Activated T-cell treated with anti-CD3 and anti-CD28 coated beads, Interleukin-2, amount 50 U/mL, for 24 hours (primary cell): ENCODE data around the gene MLIP.

Experiments used
- DNase-seq: peaks from one replicate; pipeline ENCODE4 v3.0.0-alpha.2; 2020
- H3K27ac Mint-ChIP-seq: 2 replicates; pipeline ENCODE4 v1.8.0; 2020; ENCODE audit warnings: mild to moderate bottlenecking, mixed read lengths
- H3K27me3 Mint-ChIP-seq: 2 replicates; pipeline ENCODE4 v1.8.0; 2020; ENCODE audit warnings: mixed read lengths
- H3K36me3 Mint-ChIP-seq: 2 replicates; pipeline ENCODE4 v1.8.0; 2020; ENCODE audit warnings: low read depth, mixed read lengths
- H3K4me1 Mint-ChIP-seq: 2 replicates; pipeline ENCODE4 v1.8.0; 2020; ENCODE audit warnings: low read depth, mixed read lengths
- H3K4me3 Mint-ChIP-seq: 2 replicates; pipeline ENCODE4 v1.8.0; 2020; ENCODE audit warnings: mild to moderate bottlenecking, moderate library complexity, mixed read lengths
- H3K9me3 Mint-ChIP-seq: 2 replicates; pipeline ENCODE4 v1.8.0; 2020; ENCODE audit warnings: mixed read lengths

MLIP gene

DNA sequence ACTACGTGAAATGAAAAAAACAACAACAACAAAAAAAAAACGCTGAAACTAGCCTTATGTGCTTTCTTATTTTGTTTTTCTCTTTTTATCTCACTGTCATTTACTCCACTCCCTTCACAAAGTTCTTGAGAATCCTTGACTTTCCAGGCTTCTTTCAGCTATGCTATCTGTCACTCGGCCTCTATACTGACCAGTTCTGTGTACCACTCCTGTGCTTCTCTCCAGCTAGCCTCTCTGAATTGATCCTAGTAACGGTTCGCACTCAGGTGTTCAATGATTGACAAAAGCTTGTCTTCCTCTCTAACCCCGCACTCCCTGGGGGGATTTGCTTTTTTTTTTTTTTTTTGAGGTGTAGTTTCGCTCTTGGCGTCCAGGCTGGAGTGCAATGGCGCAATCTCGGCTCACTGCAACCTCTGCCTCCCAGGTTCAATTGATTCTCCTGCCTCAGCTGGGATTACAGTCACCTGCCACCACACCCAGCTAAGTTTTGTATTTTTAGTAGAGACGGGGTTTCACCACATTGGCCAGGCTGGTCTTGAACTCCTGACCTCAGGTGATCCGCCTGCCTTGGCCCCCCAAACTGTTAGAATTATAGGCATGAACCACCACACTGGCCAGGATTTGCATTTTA lies 31.8 kb downstream of the MLIP start:
- Mint-ChIP-seq H3K4me3 (no peak overlapping the region), H3K4me1 (no peaks in the 10 kb centered on the region), H3K9me3 (peaks cover under 1% of the 10 kb centered on the region), H3K36me3 (no peaks in the 10 kb centered on the region), H3K27me3 (no peaks in the 10 kb centered on the region), H3K27ac (no peak overlapping the region)
- DNase-seq = no peak

DNA sequence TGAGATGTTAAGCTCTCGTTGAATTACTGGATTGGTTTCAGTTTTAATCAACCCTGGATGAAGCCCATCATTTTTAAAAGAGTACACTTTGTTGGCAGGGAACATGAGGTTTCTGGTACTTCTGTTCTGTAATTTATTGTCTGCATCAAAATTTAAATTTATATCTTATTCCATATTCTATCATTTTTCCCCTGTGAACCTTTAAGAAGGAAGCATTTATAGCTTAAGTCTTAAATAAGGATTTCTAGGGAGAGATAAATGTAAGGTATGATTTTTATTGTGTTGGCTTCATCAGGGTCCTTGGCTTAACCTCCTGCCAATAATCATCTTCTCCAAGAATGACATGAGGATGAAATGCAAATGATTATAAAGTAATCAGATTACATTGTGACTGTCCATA lies 40.6 kb downstream of the MLIP start:
- no peaks in the 10 kb centered on the region for H3K9me3 Mint-ChIP-seq
- H3K4me3 Mint-ChIP-seq = no peak overlapping the region
- DNase-seq = no peak
- H3K27ac Mint-ChIP-seq = no peak overlapping the region
- H3K36me3 Mint-ChIP-seq = no peaks in the 10 kb centered on the region
- H3K27me3 Mint-ChIP-seq = no peaks in the 10 kb centered on the region
- no peaks in the 10 kb centered on the region for H3K4me1 Mint-ChIP-seq

DNA sequence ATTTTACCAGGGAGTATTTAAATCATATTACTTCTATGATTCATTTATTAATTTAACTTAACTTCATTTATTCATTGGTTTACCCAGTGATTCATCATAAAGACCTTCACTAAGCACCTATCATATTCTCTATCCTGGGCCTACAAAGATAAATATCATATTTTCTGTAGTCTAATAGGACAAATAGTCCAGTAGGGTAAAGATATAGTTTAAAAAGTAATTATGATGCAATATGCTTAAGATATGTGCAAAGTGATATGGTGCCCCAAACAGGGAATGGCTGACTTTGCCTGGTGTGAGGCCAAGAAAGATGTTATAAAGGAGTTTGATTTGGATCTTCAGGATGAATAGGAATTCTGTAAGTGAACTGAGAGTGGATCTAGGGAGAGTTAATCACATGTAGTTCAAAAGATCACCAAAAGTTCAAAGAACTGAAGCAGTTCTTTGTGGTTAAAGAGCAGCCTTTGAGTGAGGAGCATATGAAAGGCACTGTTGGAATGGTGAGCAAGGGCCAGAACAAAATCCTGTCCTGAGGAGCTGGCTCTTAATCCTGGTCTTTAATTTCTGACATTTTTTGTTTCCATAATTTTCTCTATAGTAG lies 45.5 kb downstream of the MLIP start:
- no peak overlapping the region for H3K27ac Mint-ChIP-seq
- H3K36me3 Mint-ChIP-seq = no peaks in the 10 kb centered on the region
- no peaks in the 10 kb centered on the region for H3K4me1 Mint-ChIP-seq
- H3K9me3 Mint-ChIP-seq = no peaks in the 10 kb centered on the region
- H3K4me3 Mint-ChIP-seq = no peak overlapping the region
- H3K27me3 Mint-ChIP-seq = no peaks in the 10 kb centered on the region
- DNase-seq = no peak

DNA sequence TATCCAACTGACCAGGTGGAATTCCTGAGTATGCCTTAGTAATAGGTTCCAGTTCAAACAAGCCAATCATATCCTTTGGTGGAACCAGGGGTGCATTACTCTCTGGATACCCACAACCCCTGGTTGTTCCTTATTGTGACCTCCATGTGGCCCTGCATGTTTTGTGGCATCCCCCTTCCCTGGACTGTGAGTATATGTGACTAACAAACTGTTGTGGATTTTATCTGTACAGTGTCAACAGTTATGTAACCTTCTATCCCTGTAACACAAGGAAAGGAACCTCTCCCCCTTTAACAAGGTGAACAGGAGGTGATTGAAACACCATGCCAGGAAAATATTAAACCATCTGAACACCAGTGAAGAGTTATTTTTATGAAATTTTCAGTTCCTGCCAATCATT lies 46.2 kb downstream of the MLIP start:
- H3K36me3 Mint-ChIP-seq = no peaks in the 10 kb centered on the region
- H3K4me3 Mint-ChIP-seq = no peak overlapping the region
- no peaks in the 10 kb centered on the region for H3K27me3 Mint-ChIP-seq
- H3K4me1 Mint-ChIP-seq = no peaks in the 10 kb centered on the region
- DNase-seq = no peak
- H3K27ac Mint-ChIP-seq = no peak overlapping the region
- peaks cover under 1% of the 10 kb centered on the region for H3K9me3 Mint-ChIP-seq

DNA sequence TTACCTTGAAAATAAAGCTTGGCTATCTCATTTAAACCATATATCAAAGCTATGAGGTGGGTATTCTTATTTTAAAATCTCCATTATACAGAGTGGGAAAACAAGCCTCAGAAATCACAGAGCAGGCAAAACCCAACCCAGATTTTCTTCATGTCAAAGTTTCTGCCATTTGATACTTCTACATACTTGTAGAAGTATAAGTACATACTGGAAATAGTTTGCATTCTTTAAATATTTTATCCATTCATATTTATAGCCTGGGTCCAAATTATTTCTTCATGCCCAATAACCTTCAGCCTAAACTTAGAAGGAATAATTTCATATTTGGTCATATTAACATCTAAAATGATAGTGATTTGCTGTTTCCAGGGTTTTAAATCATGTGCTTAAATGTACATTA lies 61.8 kb downstream of the MLIP start:
- no peak overlapping the region for H3K4me3 Mint-ChIP-seq
- no peak for DNase-seq
- peaks cover 2% of the 10 kb centered on the region for H3K9me3 Mint-ChIP-seq
- no peaks in the 10 kb centered on the region for H3K27me3 Mint-ChIP-seq
- H3K4me1 Mint-ChIP-seq = no peaks in the 10 kb centered on the region
- H3K27ac Mint-ChIP-seq = no peak overlapping the region
- no peaks in the 10 kb centered on the region for H3K36me3 Mint-ChIP-seq

DNA sequence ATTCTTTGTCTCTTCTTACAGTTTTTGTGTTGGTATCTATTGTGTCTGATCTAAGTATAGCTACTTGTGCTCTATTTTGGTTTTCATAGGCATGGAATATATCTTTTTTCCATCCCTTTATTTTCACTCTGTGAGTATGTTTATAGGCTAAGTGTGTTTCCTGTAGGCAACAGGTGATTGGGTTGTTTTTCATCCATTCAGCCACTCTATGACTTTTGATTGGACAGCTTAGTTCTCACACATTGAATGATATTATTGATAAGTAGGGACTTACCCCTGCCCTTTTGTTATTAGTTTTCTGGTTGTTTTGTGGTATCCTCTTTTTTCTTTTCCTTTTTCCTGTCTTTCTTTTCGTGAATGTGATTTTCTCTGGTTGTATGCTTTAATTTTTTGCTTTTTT lies 67.9 kb downstream of the MLIP start:
- Mint-ChIP-seq H3K4me3 (no peak overlapping the region), H3K4me1 (no peaks in the 10 kb centered on the region), H3K9me3 (no peaks in the 10 kb centered on the region), H3K27ac (no peak overlapping the region), H3K36me3 (no peaks in the 10 kb centered on the region), H3K27me3 (no peaks in the 10 kb centered on the region)
- no peak for DNase-seq

DNA sequence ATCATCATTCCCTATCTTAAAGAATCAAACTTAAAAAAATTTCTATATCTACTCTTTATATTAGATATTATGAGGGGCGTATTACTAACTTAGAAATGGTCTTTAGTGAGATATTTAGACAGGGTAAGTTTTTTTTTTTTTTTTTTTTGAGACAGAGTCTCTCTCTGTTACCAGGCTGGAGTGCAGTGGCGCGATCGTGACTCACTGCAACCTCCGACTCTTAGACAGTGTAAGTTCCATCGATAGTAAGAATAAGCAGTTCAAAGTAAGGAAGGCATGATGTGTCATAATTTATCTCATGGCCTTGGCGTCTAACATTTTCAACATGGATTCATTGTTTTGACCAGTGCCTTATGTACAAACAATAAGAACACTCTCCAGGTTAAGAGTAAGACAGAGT lies 72.4 kb downstream of the MLIP start:
- Mint-ChIP-seq H3K36me3 (no peaks in the 10 kb centered on the region), H3K4me1 (no peaks in the 10 kb centered on the region), H3K4me3 (no peak overlapping the region), H3K27ac (no peak overlapping the region), H3K9me3 (no peaks in the 10 kb centered on the region), H3K27me3 (no peaks in the 10 kb centered on the region)
- DNase-seq = no peak

DNA sequence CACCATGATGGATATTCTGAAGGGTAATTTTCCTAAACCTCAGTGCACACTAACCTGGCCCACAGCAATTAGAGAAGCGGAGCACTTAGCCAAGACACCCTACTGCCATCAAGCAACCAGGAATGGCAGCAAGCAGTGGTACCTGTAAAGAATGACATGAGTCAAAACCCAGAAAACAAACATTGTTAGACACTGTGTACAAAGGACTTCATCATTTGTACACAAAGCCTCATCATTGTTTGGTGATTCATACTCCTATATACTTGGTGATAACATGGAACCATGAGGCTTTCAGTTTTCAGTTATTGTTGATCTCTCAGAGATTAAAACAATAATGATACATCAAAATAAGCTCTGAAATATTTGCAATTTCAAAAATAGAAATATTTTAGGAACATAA lies 74.6 kb downstream of the MLIP start:
- Mint-ChIP-seq H3K36me3 (no peaks in the 10 kb centered on the region), H3K4me3 (no peak overlapping the region), H3K4me1 (no peaks in the 10 kb centered on the region), H3K27me3 (no peaks in the 10 kb centered on the region), H3K9me3 (no peaks in the 10 kb centered on the region), H3K27ac (no peak overlapping the region)
- no peak for DNase-seq

DNA sequence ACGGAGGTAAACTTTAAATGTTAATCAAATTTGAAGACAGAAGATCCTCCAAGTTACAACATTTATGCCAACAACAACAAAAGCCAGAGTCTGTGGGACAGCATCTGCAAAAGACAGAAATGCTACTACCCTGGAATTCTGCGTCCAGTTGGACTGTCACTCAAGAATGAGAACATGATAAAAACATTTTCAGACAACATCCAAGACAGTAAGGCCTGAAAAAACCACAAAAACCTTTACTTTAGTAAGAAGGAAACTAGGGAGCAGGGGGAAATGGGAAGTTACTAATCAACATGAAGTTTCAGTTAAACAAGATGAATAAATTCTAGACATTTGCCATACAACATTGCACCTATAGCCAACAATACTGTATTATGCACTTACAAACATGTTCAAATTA lies 77.6 kb downstream of the MLIP start:
- H3K27me3 Mint-ChIP-seq = no peaks in the 10 kb centered on the region
- H3K4me3 Mint-ChIP-seq = no peak overlapping the region
- H3K4me1 Mint-ChIP-seq = no peaks in the 10 kb centered on the region
- H3K9me3 Mint-ChIP-seq = no peaks in the 10 kb centered on the region
- no peak overlapping the region for H3K27ac Mint-ChIP-seq
- no peaks in the 10 kb centered on the region for H3K36me3 Mint-ChIP-seq
- DNase-seq = no peak

DNA sequence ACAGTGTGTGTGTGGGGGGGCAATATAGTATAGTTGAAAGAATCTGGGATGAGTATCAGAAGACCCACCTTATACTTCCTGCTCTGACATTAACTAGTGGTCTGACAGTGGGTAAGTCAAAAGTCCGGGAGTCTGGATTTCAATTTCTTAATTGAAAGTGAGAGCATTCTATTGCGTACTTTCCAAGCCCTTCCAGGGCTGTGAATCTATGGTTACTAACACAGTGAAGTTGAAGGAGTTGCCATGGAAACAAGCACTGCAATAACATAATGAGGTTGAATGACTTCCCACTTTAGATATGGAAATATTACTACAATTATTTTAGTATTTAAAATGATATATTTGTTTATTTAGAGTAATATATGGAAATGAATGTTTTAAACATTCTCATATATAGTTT lies 80.2 kb downstream of the MLIP start:
- Mint-ChIP-seq H3K27me3 (no peaks in the 10 kb centered on the region), H3K4me1 (no peaks in the 10 kb centered on the region), H3K9me3 (no peaks in the 10 kb centered on the region), H3K4me3 (no peak overlapping the region), H3K36me3 (no peaks in the 10 kb centered on the region), H3K27ac (no peak overlapping the region)
- no peak for DNase-seq

DNA sequence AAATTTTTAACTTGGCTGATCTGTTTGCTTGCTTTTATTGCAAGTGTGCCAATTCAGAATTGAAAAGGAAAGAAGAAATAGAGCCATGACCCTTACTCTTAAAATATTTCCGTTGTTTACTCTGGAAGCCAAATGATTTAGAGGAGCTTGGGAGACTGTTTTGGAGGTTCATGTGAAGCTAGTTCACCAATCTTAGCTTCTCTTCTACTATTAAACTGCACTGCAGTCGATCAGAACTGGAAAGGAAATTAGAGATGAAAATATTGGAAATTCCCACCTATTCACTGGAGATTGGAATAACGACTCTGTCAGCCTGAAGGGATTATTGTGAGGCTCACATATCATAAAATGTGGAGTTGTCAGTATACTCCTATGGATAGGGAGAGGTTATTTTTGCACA lies 81.8 kb downstream of the MLIP start:
- Mint-ChIP-seq H3K36me3 (no peaks in the 10 kb centered on the region), H3K4me3 (no peak overlapping the region), H3K27me3 (no peaks in the 10 kb centered on the region), H3K4me1 (no peaks in the 10 kb centered on the region), H3K9me3 (no peaks in the 10 kb centered on the region), H3K27ac (no peak overlapping the region)
- DNase-seq = no peak

DNA sequence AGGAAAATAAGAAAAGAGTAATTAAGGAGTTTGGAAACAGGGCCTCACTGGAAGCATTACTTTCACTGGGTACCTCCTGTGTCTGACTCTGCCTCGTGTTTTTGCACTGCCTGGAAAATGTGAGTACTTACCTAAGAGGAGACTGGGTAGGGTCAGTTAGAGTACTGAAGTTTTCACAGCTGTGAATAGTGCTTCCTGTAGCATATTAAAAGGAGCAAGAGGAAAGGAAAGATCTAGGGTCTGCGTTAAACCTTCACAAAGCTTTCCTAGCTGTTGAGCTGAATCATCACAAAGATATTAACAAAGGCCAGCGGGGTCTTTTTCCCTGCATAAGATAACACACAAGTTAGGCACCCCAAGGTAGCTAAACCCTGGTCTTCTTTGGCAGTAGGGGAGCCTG lies 82.3 kb downstream of the MLIP start:
- no peak overlapping the region for H3K4me3 Mint-ChIP-seq
- no peaks in the 10 kb centered on the region for H3K4me1 Mint-ChIP-seq
- no peaks in the 10 kb centered on the region for H3K9me3 Mint-ChIP-seq
- H3K27me3 Mint-ChIP-seq = no peaks in the 10 kb centered on the region
- no peak overlapping the region for H3K27ac Mint-ChIP-seq
- H3K36me3 Mint-ChIP-seq = no peaks in the 10 kb centered on the region
- no peak for DNase-seq

DNA sequence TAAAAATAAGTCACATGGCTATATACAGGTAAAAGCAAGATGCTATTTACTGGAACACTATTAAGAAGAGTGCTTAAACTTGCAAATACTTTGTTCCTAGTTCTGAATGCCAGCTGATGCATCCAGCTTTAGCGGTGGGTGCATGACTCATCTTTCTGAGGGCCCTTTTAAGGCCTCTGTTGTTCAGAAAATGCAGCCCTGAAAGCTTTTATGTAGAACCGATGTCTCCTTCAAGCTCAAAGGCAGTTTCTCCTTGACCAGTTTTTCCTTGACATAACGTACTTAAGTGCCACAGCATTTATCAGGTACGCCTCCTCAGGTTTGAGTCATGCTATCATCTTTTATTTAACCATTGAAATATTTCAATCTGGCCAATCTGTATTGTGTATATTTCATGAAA lies 82.8 kb downstream of the MLIP start:
- H3K4me1 Mint-ChIP-seq = no peaks in the 10 kb centered on the region
- DNase-seq = no peak
- no peaks in the 10 kb centered on the region for H3K27me3 Mint-ChIP-seq
- no peak overlapping the region for H3K27ac Mint-ChIP-seq
- H3K36me3 Mint-ChIP-seq = no peaks in the 10 kb centered on the region
- H3K4me3 Mint-ChIP-seq = no peak overlapping the region
- no peaks in the 10 kb centered on the region for H3K9me3 Mint-ChIP-seq

DNA sequence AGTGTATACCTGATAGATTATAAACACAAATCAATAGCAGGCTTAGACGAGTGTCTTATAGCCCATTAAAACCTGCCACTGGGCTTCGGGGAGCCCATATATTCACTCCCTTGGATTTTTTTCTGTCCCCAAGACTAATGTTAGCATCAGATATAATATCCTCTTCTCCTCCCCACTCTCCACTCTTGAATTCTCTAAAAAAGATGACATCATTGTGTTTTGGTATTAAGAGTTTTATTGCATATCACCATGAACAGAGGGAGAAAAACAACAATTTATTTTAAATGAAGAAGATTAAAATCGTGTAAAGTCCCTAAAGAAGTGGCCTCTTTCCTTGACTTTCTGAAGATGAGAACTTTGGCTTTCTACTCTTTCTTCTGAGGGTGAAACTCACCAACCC lies 84.4 kb downstream of the MLIP start:
- Mint-ChIP-seq H3K9me3 (no peaks in the 10 kb centered on the region), H3K36me3 (no peaks in the 10 kb centered on the region), H3K27me3 (no peaks in the 10 kb centered on the region), H3K4me3 (no peak overlapping the region), H3K4me1 (no peaks in the 10 kb centered on the region), H3K27ac (no peak overlapping the region)
- no peak for DNase-seq

DNA sequence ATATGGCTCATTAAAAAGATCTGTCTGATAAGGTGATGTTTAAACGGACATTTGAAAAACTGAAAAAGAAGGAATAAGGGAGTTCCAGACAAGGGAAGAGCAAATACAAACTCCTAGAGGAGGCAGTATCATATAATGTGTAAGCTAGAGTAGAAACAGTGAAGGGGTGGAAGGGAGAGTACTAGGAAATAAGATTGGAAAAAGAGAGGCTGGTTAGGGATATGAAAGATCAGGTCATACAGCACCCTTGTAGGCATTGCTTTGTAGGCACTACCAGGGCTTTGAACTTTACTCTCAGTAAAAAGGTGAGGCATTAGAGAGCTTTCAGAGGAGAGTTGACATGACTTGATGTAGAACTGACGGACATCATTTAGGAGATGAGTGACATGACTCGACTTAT lies 85.7 kb downstream of the MLIP start:
- no peak overlapping the region for H3K27ac Mint-ChIP-seq
- no peaks in the 10 kb centered on the region for H3K27me3 Mint-ChIP-seq
- no peaks in the 10 kb centered on the region for H3K9me3 Mint-ChIP-seq
- H3K4me1 Mint-ChIP-seq = no peaks in the 10 kb centered on the region
- H3K36me3 Mint-ChIP-seq = no peaks in the 10 kb centered on the region
- no peak overlapping the region for H3K4me3 Mint-ChIP-seq
- no peak for DNase-seq

DNA sequence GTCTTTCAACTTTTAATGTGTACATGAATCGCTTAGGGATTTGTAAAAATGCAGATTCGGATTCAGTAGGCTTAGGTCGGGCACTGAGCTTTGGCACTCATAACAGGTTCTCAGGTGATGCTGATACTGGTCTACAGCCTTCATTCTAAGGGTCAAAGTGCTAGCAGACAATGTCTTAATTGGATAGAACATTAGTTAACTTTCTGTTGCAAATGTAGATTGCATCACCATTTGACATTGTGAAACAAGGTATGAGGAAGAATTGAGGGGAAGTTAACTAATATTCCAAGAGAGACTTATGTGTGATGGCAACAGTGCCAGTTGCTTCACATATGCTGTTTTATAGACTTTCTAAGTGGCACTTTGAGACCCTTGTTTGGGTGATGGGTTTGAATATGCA lies 86.9 kb downstream of the MLIP start:
- no peak overlapping the region for H3K27ac Mint-ChIP-seq
- no peak for DNase-seq
- H3K36me3 Mint-ChIP-seq = no peaks in the 10 kb centered on the region
- H3K4me3 Mint-ChIP-seq = no peak overlapping the region
- no peaks in the 10 kb centered on the region for H3K4me1 Mint-ChIP-seq
- no peaks in the 10 kb centered on the region for H3K27me3 Mint-ChIP-seq
- no peaks in the 10 kb centered on the region for H3K9me3 Mint-ChIP-seq
